HUDEP-2 (cell line): ENCODE measurements around the gene DYNC2H1.

Source experiments
- DNase-seq, 76 experiments: peaks; one replicate each; lab custom pipeline; 2025; ENCODE audit not compliant: unreplicated experiment in 76 of 76; lab: John Stamatoyannopoulos, UW

The DYNC2H1 gene

DNA sequence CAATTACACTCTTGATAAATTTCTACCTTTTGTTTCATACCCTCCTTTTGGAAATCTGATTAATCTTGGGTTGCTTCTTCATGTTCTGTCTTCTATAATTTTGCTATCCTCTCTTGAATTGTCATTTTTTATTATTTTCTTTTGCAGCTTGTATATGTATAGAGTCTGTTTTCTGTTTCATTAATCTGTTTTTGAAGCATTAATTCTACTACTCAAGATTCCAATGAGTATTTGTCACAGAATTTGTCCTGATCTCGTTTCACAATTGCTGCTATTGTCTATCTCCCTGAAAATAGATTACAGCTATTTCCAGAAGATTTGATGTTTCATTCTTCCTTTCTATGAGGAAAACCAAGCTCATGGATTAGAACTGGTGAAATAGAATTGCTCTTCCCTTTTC is 406.1 kb downstream of the DYNC2H1 start:
- no peak for DNase-seq

DNA sequence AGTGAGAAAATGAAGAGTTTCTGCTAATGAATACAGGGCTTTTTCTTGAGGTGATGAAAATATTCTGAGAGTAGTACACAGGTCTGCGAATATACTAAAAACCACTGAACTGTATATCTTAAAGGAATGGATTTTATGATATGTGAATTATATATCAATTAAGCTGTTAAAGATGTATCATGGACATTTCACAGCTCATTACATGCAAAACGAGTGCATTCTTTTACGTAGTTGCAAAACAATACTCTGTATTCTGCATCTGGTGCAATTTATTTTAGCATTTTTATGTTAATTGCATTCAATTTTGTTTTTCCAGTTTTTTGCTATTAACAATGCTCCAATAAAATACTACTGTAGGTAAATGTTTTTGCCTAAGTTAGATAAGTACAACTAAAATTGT is 411.6 kb downstream of the DYNC2H1 start:
- DNase-seq: no peak

DNA sequence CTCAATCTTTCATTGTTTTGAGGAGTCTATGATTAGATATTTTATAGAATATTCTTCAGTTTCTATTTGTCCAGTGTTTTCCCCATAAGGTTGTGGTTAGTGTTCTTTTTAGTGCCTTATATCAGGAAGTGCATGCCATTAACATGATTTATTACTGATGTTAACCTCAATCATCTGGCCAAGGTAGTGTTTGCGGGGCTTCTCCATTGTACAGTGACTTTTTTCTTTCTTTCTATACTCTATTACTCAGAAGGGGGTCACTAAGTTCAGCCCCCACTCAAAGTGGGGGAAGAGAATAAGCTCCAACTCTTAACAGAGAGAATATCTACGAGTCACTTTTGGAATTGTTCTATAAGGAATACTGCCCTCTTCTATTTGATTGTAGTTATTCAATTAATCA is 415.8 kb downstream of the DYNC2H1 start:
- DNase-seq: no peak

DNA sequence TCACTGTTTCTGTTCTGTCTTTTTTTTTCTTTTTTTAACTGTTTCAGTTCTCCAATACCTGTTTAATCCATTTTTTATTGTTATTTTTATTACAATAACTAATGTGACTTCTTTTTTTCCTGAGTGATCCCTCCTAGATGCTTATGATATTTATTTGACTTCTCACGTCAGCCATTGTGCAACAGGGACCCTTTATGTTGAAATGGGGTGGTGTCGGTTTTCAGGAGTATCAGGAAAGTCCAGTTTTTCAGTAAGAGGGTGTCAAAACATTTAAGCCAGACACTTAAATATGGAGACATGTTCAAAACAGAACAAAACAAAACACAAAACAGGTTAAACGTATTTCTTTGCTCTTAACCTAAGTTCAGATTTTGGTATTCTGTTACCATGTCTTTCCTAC is 418.8 kb downstream of the DYNC2H1 start:
- no peak for DNase-seq

DNA sequence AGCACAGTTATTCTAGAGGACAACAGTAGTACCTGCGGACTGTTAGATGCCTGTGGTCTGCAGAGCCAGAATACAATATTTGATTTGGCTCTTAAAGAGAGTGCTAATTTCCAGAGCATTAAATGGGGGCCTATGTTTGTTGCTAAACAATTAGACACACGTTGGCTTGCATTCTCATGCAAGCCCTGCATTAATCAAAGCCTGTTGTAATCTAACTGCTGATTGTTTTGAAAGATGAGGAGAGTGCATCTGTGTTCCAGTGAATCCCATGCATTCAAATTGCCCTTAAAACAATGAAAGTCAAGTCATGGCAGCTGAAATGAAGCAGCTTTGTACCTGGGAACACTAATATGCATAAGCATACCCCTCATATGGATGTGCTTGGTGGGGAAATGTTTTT is 419.4 kb downstream of the DYNC2H1 start:
- no peak for DNase-seq

DNA sequence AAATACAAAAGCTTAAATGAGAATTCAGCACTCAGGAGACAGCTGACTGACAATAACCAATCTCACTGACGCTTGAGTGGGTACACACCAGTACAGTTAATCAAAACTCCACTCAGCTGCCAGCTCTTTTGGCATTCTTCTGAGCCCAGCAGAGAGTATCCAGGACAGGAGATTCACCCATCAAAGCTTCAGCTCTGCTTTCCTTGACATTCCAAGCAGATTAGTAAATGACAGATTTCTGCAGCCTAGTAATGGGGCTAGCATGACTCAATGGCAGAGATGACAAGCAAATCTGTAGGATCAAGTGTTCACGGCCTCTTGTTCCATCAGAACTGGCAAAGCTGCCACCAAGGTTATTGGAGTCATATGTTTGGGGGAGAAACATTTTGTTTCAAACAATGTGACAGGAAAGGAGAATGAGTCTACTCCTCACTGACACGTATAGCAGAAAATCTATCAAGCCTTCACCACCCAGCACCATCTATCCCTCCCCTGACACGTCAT is 420.0 kb downstream of the DYNC2H1 start:
- no peak for DNase-seq
